Dermis microvascular lymphatic vessel endothelial cell (primary cell): ENCODE results near the gene CADM2. TPM values are rescaled to one million over a fixed set of nuclear protein-coding genes. Genes with fewer than 3 reads are reported as not detected.

Source experiments
- DNase-seq, 2 donors: peaks; one replicate each; pipeline versions ENCODE4 v3.0.0 to v3.0.0-alpha.2; 2010; ENCODE audit warnings: low read depth in 2 of 2
- total RNA-seq: library from RNA; depleted of rRNA; stranded (reverse); fragments of >200 nt; gene quantifications from 2 replicates; pipeline ENCODE4 v1.2.1, GENCODE V29; 2014

CADM2 gene
- total RNA-seq, 1 donor from 2014 or later: not detected

GRCh38 chr3:85313380-85313779, 354.6 kb downstream of the CADM2 start:
- DNase-seq: no peak

DNA sequence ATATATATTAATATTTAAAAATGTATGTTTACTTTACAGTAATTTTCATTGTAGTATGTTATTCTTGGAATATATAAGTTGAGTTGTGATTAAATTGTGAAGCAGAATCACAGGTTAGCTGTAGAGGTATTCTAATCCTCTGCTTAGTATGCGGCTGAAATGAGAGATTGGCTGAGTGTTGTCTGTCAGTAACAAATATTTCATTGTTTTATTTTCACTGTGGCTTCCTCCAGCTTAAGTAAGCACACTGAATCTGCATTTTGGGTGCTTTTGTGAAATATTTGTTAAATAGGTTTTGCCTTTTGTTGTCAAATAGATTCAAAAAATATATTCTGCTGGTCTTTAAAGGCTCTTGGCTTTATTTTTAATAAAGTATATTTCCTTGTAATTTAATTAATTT, 357.5 kb downstream of the CADM2 start:
- no peak for DNase-seq

DNA sequence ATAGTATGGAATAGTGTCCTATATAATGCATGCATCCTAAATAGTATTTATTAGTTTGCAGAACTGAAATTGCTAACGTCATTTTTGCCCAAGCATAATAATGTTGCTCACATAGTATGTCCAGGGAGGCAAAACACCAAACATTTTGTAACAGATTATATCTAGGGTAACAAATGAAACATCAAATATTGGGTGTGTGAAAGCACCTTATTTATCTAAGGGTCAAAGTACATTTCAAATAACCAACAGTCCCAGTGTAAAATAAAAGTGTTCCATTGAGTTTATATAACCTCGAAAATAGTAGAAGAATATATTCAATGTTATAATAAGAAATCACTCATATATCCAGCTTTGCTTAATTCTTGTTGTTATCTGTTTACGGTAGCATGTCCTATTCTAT, 363.1 kb downstream of the CADM2 start:
- DNase-seq: no peak

DNA sequence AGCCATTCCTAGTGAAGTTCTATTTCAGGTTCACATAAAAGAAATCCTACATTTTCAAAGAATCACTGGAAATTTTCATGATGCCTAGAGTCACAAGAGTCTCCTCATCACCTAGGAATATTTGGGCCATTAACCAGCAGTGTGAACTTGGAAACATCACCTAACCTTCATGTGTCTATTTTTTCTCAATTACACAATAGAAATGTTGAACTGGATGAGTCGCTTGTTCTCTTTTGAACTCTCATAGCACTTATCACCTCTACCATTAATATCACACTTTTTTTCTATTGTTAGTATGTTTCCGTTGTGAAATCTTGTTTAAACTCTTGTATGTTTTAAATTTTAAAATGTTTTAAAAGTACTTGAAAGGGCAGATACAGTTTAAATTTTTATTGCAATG, 371.3 kb downstream of the CADM2 start:
- no peak for DNase-seq

DNA sequence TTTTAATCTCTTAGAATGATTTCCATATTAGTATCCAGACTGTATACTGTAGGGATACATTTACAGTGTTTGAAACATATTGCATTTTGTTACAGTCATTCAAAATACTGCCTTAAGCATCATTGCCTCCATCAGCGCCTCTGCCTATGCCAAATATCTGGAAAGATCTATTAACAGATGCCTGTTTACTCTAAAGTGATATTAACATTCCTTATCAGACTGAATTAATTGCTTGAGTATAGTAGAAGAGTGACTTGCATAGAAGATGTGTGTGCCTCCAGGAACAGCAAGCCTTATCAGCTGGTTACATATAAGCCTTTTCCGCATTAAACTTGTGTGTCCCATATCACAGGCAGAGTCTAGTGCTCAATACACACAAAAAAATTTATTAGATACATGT, 379.1 kb downstream of the CADM2 start:
- DNase-seq: no peak

- no peak for DNase-seq
These were observed 384.1 kb downstream of the CADM2 start for GRCh38 chr3:85342915-85343314.

DNA sequence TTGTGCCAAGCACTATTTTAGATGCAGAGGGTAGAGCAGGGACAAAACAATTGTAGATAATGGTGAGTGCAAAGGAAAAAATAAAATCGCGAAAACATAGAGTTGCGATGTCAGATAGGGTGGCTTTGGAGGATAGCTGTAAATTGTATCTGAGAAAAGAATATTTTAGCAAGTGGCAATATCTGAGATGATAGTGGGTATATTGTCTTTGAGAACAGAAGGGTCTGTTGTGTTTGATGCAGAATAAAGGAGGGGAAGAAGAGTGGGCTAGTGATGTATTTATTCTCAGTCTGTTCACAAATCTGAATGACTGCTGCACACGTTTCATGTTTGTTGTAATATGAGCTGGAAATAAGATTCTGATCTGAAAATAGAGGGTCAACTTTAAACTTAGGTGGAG, 396.8 kb downstream of the CADM2 start:
- no peak for DNase-seq

- DNase-seq: no peak
These were observed 402.1 kb downstream of the CADM2 start for GRCh38 chr3:85360742-85361387.

DNA sequence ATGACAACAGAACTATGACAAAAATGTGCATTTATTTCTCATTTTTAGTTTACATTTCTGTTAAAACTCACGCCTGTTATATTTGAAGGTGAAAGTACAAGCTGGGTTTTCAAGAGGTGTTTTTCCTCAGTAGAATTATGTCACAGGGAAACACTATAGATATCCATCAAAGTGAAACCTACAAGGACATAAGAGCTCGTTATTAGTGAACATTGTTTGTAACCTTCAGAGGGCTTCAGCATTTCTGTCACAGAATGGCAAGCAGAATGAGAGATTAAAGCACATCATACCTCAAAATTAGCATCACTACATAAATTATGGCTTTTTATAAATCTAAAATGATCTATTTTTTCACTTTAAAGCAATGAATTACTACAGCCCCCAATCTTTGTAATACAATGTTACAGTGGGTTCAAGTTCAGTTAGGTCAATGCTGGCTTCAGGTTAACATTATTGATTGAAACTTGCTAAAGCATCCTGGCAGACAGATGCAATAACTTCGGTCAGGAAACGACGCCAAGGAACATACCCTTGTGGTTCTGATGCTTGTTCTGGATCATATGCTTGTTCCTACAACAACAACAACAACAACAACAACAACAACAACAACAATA, 405.6 kb downstream of the CADM2 start:
- DNase-seq: no peak

GRCh38 chr3:85370341-85370740, 411.6 kb downstream of the CADM2 start:
- DNase-seq: no peak

DNA sequence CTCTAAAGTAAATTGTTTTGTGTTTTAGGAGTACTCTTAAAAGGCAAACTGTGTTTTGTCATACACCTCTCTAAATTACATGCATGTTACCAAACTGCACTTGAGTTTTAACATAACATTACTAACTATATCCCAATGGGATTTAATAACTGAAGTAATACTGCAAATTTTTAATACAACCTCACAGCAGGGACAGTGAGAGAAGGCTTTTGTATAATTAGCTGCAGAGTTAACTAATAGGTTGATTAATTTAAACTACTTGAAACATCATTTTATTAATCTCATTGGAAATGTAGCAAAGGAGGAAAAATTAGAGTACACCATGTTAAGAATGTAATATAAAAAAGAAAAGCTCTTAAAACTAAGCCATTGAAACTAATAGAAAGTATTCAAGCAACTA, 417.3 kb downstream of the CADM2 start:
- DNase-seq: no peak

DNA sequence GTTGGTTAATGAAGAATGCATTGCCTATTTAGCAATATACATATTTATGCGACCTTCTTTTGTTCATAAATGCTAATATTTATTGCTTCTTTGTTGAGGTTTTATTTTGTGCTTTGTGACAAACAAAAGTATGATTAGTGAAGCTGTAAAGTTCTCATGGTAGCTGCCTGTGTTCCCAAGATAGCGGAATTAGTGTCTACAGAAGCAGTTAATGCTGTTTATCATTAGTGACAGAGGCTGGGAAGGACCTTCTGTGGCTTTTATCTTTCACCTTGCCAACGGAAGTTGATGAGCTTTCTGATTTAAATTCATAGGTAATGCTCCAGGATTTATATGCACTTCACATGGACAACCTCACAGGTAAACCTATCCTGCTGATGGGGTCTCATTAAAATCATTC, 418.3 kb downstream of the CADM2 start:
- no peak for DNase-seq

GRCh38 chr3:85384372-85384771, 425.6 kb downstream of the CADM2 start:
- DNase-seq: no peak

DNA sequence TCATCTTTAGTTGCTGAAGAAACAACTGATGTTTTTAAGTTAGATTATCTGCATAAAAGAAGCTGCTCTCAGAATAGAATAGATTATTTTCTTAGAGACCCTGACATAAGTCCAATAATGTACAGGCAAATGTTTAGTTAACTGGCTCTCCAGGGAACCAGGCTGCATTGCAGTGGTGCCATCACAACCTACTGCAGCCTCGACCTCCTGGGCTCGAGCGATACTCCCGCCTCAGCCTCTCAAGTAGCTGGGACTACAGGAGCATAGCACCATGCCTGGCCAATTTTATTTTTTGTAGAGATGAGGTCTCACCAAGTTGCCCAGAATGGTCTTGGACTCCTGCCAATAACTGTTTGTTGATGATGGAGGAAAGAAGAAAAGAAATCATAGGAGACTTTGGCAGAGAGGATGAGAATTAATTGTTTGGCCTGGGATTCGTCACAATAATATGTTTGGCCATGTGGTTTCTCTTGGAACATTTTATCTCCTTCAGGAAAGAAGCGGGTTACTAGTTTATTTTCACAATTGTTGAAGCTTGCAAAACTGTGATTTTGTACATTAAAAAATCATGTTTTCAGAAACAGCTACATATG, 429.2 kb downstream of the CADM2 start:
- no peak for DNase-seq

GRCh38 chr3:85394424-85394823, 435.6 kb downstream of the CADM2 start:
- no peak for DNase-seq

- no peak for DNase-seq
These were observed 438.6 kb downstream of the CADM2 start for GRCh38 chr3:85397434-85397833.

- DNase-seq: no peak
These were observed 467.3 kb downstream of the CADM2 start for GRCh38 chr3:85426121-85426520.

- DNase-seq: no peak
These were observed 468.7 kb downstream of the CADM2 start for GRCh38 chr3:85427467-85427866.

DNA sequence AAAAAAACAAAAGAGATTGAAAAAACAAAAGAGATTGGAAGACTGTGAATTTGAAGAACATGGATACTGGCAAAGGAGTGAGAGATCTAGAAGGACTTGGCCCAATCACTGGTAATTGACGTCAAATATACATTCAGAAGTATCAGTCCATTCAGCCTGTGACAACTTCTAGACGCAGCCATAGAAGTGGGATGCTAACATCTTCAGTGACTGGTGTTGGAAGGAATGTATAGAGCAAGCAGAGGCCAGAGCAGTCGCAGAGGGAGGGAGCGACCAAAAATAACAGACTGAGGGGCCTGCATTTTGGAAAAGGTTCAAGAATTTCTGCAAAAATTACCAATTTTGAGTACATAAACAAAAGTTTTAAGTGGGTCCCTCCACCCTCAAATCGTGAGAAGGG, 473.3 kb downstream of the CADM2 start:
- DNase-seq: no peak

- no peak for DNase-seq
These were observed 474.5 kb downstream of the CADM2 start for GRCh38 chr3:85433319-85433718.

DNA sequence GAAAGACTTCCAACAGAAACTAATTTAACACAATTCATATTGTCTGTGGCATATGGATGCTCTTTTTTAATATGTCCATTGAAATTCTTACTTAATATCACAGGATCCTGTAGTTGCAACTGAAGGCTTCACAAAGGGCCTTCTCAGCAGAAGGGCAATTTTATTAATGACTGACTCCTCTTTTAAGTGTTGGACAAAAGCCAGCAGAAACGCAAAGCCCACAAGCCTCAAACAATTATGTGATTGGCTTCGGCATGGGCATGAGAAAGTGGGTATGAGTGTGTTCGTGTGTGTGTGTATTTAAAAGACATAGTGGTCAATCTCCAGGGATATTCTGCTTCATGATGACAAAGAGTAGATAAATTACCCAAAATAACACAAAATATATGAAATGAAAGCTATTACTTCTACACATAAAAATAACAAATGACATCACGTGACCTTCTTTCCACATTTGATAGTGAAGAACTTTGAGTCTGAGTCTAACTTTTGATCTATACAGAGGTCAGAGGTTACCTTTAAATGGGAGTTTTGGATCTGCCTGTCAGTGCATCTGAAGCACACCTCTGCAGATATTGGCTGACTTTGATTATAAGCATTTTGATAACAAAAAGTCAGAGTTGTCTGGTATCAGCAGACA, 496.9 kb downstream of the CADM2 start:
- no peak for DNase-seq

GRCh38 chr3:85474241-85474640, 515.5 kb downstream of the CADM2 start:
- no peak for DNase-seq

DNA sequence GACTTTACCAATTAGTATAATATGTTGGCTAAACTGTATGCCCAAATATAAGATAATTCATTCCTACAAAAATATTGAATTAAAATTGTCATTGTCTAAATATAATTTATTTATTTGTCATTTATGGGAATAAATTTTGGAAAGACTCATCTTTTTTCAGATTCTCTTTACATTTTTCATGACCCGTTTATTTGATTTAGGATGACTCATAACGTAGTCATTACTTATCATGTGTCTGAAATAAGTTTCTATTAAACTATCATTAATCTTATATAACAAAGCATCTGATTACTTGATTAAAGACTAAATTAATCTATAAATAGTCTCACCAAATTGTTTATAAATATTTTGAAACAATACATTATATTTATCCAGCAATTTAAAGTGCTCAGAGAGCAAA, 516.6 kb downstream of the CADM2 start:
- no peak for DNase-seq
